ENCODE measurements around the gene PRPF6.

DNA sequence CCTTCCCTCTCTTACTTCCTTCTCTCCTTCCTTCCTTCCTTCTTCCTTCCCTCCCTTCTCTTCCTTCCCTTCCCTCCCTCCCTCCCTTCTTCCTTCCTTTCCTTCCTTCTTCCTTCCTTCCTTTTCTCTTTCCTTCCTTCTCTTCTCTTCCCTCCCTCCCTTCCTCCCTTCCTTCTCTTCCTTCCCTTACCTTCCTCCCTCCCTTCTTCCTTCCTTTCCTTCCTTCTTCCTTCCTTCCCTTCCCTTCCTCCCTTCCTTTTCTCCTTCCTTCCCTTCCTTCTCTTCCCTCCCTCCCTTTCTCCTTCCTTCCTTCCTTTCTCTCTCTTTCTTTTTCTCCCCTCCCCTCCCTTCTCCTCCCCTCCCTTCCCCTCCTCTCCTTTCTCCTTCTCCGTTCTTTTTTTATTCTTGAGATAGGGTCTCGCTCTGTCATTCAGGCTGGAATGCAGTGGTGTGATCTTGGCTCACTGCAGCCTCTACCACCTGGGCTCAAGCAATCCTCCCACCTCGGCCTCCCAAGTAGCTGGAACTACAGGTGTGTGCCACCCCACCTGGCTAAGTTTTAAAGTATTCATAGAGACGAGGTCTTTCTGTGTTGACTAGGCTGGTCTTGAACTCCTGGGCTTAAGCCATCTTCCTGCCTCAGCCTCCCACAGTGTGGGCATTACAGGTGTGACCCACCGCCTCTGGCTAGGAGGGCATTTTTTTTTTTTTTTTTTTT lies 10.1 kb upstream of the PRPF6 start:
- TF ChIP-seq, protein P1, sequence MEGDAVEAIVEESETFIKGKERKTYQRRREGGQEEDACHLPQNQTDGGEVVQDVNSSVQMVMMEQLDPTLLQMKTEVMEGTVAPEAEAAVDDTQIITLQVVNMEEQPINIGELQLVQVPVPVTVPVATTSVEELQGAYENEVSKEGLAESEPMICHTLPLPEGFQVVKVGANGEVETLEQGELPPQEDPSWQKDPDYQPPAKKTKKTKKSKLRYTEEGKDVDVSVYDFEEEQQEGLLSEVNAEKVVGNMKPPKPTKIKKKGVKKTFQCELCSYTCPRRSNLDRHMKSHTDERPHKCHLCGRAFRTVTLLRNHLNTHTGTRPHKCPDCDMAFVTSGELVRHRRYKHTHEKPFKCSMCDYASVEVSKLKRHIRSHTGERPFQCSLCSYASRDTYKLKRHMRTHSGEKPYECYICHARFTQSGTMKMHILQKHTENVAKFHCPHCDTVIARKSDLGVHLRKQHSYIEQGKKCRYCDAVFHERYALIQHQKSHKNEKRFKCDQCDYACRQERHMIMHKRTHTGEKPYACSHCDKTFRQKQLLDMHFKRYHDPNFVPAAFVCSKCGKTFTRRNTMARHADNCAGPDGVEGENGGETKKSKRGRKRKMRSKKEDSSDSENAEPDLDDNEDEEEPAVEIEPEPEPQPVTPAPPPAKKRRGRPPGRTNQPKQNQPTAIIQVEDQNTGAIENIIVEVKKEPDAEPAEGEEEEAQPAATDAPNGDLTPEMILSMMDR (IDR thresholded peaks at IDR 0.05) = no peak
- TF ChIP-seq ZFX (IDR thresholded peaks at IDR 0.05; ENCODE audit: borderline replicate concordance) = no peak

All from 22Rv1 (cell line).